HEK293 (cell line): Measurements from ENCODE around the gene GRIA1.

Experiments
- KLF16 ChIP-seq: fragments of 450-650 bp; formaldehyde crosslinking; IDR thresholded peaks from 2 replicates; pipeline ENCODE4 v1.5.1; 2017; ENCODE audit warnings: missing biosample characterization, missing genetic modification characterization
- WT1 ChIP-seq: fragments of 450-650 bp; formaldehyde crosslinking; IDR thresholded peaks from 2 replicates; pipeline ENCODE4 v1.5.1; 2016; ENCODE audit warnings: missing biosample characterization, missing genetic modification characterization
- ZNF10 ChIP-seq: fragments of 450-650 bp; formaldehyde crosslinking; IDR thresholded peaks from 2 replicates; pipeline ENCODE4 v1.5.1; 2017; ENCODE audit warnings: missing biosample characterization, missing genetic modification characterization
- ZNF133 ChIP-seq: fragments of 450-650 bp; formaldehyde crosslinking; IDR thresholded peaks from 2 replicates; pipeline ENCODE4 v1.5.1; 2016; ENCODE audit warnings: missing biosample characterization, missing genetic modification characterization
- ZNF302 ChIP-seq: fragments of 450-650 bp; formaldehyde crosslinking; IDR thresholded peaks from 2 replicates; pipeline ENCODE4 v1.5.1; 2016; ENCODE audit warnings: missing biosample characterization, missing genetic modification characterization, low read depth
- ZNF324 ChIP-seq: fragments of 450-650 bp; formaldehyde crosslinking; IDR thresholded peaks from 2 replicates; pipeline ENCODE4 v1.5.1; 2016; ENCODE audit warnings: missing biosample characterization, missing genetic modification characterization
- ZNF785 ChIP-seq: fragments of 450-650 bp; formaldehyde crosslinking; IDR thresholded peaks from 2 replicates; pipeline ENCODE4 v1.5.1; 2016; ENCODE audit warnings: missing biosample characterization, missing genetic modification characterization
- TF ChIP-seq, protein P1 (sequence below): fragments of 450-650 bp; formaldehyde crosslinking; IDR thresholded peaks from 2 replicates; pipeline ENCODE4 v1.5.1; 2016; ENCODE audit warnings: missing biosample characterization, missing genetic modification characterization, low read depth
- TF ChIP-seq, protein P2 (sequence below): fragments of 450-650 bp; formaldehyde crosslinking; conservative IDR thresholded peaks from 2 replicates; pipeline ENCODE4 v1.5.1; 2016; ENCODE audit warnings: low read depth, missing biosample characterization, missing genetic modification characterization
- TF ChIP-seq, protein P3 (sequence below): fragments of 450-650 bp; formaldehyde crosslinking; IDR thresholded peaks from 2 replicates; pipeline ENCODE4 v1.5.1; 2016; ENCODE audit warnings: missing biosample characterization, missing genetic modification characterization
- TF ChIP-seq, protein P4 (sequence below): fragments of 450-650 bp; formaldehyde crosslinking; conservative IDR thresholded peaks from 2 replicates; pipeline ENCODE4 v1.5.1; 2016; ENCODE audit warnings: low read depth, missing biosample characterization, missing genetic modification characterization
- TF ChIP-seq, protein P5 (sequence below): fragments of 450-650 bp; formaldehyde crosslinking; IDR thresholded peaks from 2 replicates; pipeline ENCODE4 v1.5.1; 2016; ENCODE audit warnings: missing biosample characterization, missing genetic modification characterization

DNA sequence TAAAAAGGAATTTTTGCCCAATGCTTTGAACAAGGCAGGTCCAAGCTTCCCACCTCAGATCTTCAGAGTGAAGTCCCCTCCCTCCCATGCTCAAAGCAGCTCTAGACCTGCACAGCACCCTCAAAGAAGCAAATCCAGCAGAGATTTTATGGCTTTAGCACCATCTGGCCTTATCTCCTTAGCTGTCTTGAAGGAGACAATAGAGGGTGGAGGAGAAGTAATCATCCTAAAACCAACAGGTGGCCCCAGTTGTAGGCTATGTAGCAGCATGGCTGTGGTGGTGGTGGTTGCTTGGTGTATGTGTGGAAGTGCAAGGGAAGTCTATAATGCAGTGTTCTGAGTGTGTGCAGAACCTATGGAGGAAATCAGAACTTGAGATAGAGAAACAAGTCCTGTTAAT, 140.1 kb downstream of the GRIA1 start:
- no peak for TF ChIP-seq KLF16 (tag by site-specific recombination)
- TF ChIP-seq, protein P1, sequence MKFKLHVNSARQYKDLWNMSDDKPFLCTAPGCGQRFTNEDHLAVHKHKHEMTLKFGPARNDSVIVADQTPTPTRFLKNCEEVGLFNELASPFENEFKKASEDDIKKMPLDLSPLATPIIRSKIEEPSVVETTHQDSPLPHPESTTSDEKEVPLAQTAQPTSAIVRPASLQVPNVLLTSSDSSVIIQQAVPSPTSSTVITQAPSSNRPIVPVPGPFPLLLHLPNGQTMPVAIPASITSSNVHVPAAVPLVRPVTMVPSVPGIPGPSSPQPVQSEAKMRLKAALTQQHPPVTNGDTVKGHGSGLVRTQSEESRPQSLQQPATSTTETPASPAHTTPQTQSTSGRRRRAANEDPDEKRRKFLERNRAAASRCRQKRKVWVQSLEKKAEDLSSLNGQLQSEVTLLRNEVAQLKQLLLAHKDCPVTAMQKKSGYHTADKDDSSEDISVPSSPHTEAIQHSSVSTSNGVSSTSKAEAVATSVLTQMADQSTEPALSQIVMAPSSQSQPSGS (tag by site-specific recombination): no peak
- no peak for TF ChIP-seq ZNF785 (tag by site-specific recombination)
- no peak for TF ChIP-seq ZNF133 (tag by site-specific recombination)
- TF ChIP-seq, protein P2, sequence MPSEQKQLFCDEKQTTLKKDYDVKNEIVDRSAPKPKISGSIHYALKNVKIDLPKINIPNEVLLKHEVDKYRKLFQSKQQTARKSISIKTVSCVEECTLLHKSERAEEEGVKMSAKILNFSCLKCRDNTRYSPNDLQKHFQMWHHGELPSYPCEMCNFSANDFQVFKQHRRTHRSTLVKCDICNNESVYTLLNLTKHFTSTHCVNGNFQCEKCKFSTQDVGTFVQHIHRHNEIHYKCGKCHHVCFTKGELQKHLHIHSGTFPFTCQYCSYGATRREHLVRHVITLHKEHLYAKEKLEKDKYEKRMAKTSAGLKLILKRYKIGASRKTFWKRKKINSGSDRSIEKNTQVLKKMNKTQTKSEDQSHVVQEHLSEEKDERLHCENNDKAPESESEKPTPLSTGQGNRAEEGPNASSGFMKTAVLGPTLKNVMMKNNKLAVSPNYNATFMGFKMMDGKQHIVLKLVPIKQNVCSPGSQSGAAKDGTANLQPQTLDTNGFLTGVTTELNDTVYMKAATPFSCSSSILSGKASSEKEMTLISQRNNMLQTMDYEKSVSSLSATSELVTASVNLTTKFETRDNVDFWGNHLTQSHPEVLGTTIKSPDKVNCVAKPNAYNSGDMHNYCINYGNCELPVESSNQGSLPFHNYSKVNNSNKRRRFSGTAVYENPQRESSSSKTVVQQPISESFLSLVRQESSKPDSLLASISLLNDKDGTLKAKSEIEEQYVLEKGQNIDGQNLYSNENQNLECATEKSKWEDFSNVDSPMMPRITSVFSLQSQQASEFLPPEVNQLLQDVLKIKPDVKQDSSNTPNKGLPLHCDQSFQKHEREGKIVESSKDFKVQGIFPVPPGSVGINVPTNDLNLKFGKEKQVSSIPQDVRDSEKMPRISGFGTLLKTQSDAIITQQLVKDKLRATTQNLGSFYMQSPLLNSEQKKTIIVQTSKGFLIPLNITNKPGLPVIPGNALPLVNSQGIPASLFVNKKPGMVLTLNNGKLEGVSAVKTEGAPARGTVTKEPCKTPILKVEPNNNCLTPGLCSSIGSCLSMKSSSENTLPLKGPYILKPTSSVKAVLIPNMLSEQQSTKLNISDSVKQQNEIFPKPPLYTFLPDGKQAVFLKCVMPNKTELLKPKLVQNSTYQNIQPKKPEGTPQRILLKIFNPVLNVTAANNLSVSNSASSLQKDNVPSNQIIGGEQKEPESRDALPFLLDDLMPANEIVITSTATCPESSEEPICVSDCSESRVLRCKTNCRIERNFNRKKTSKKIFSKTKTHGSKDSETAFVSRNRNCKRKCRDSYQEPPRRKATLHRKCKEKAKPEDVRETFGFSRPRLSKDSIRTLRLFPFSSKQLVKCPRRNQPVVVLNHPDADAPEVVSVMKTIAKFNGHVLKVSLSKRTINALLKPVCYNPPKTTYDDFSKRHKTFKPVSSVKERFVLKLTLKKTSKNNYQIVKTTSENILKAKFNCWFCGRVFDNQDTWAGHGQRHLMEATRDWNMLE (tag by site-specific recombination): no peak
- TF ChIP-seq, protein P3, sequence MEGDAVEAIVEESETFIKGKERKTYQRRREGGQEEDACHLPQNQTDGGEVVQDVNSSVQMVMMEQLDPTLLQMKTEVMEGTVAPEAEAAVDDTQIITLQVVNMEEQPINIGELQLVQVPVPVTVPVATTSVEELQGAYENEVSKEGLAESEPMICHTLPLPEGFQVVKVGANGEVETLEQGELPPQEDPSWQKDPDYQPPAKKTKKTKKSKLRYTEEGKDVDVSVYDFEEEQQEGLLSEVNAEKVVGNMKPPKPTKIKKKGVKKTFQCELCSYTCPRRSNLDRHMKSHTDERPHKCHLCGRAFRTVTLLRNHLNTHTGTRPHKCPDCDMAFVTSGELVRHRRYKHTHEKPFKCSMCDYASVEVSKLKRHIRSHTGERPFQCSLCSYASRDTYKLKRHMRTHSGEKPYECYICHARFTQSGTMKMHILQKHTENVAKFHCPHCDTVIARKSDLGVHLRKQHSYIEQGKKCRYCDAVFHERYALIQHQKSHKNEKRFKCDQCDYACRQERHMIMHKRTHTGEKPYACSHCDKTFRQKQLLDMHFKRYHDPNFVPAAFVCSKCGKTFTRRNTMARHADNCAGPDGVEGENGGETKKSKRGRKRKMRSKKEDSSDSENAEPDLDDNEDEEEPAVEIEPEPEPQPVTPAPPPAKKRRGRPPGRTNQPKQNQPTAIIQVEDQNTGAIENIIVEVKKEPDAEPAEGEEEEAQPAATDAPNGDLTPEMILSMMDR: no peak
- TF ChIP-seq, protein P4, sequence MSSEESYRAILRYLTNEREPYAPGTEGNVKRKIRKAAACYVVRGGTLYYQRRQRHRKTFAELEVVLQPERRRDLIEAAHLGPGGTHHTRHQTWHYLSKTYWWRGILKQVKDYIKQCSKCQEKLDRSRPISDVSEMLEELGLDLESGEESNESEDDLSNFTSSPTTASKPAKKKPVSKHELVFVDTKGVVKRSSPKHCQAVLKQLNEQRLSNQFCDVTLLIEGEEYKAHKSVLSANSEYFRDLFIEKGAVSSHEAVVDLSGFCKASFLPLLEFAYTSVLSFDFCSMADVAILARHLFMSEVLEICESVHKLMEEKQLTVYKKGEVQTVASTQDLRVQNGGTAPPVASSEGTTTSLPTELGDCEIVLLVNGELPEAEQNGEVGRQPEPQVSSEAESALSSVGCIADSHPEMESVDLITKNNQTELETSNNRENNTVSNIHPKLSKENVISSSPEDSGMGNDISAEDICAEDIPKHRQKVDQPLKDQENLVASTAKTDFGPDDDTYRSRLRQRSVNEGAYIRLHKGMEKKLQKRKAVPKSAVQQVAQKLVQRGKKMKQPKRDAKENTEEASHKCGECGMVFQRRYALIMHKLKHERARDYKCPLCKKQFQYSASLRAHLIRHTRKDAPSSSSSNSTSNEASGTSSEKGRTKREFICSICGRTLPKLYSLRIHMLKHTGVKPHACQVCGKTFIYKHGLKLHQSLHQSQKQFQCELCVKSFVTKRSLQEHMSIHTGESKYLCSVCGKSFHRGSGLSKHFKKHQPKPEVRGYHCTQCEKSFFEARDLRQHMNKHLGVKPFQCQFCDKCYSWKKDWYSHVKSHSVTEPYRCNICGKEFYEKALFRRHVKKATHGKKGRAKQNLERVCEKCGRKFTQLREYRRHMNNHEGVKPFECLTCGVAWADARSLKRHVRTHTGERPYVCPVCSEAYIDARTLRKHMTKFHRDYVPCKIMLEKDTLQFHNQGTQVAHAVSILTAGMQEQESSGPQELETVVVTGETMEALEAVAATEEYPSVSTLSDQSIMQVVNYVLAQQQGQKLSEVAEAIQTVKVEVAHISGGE (tag by site-specific recombination): no peak
- no peak for TF ChIP-seq ZNF10 (tag by site-specific recombination)
- TF ChIP-seq ZNF324 (tag by site-specific recombination): no peak
- TF ChIP-seq, protein P5, sequence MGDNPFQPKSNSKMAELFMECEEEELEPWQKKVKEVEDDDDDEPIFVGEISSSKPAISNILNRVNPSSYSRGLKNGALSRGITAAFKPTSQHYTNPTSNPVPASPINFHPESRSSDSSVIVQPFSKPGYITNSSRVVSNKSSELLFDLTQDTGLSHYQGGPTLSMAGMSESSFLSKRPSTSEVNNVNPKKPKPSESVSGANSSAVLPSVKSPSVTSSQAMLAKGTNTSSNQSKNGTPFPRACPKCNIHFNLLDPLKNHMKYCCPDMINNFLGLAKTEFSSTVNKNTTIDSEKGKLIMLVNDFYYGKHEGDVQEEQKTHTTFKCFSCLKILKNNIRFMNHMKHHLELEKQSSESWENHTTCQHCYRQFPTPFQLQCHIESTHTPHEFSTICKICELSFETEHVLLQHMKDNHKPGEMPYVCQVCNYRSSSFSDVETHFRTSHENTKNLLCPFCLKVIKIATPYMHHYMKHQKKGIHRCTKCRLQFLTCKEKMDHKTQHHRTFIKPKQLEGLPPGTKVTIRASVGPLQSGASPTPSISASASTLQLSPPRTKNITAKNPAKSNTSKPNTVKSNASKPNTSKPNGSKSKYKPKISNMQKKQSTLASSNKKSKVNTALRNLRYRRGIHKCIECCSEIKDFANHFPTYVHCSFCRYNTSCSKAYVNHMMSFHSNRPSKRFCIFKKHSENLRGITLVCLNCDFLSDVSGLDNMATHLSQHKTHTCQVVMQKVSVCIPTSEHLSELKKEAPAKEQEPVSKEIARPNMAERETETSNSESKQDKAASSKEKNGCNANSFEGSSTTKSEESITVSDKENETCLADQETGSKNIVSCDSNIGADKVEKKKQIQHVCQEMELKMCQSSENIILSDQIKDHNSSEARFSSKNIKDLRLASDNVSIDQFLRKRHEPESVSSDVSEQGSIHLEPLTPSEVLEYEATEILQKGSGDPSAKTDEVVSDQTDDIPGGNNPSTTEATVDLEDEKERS: no peak
- TF ChIP-seq WT1 (tag by site-specific recombination): no peak
- no peak for TF ChIP-seq ZNF302 (tag by site-specific recombination)
